Fibroblast of skin of left biceps (primary cell): ENCODE measurements around the gene IL23R.
"Not testable (repeated sequence)": the region's sequence is repeated elsewhere in the genome, so short reads cannot be mapped to it uniquely, and the experiment has no call there.

Experiments
- DNase-seq, 2 experiments: peaks; one replicate each; pipeline ENCODE4 v3.0.0-alpha.2; 2013; ENCODE audit warnings: low read depth in 2 of 2

The IL23R gene

GRCh38 chr1:67166196-67166595, at the start of gene IL23R:
IL23R (plus strand) TSS chr1:67166454; CDS start chr1:67168121, 1,667 bp downstream.
- DNase-seq, result no peak

GRCh38 chr1:67118191-67118590, 48.1 kb upstream of the IL23R start:
- DNase-seq, result no peak

- no peak for DNase-seq
Observed at GRCh38 chr1:67118646-67119045, 47.6 kb upstream of the IL23R start.

GRCh38 chr1:67120855-67121619, 45.2 kb upstream of the IL23R start:
- DNase-seq, result no peak

- DNase-seq, result no peak
Observed at GRCh38 chr1:67124455-67124854, 41.8 kb upstream of the IL23R start.

GRCh38 chr1:67126111-67126746, 40.0 kb upstream of the IL23R start:
- DNase-seq, result no peak

- no peak for DNase-seq
Observed at GRCh38 chr1:67126974-67127373, 39.3 kb upstream of the IL23R start.

- no peak for DNase-seq
Observed at GRCh38 chr1:67130673-67131072, 35.6 kb upstream of the IL23R start.

- no peak for DNase-seq
Observed at GRCh38 chr1:67133177-67133576, 33.1 kb upstream of the IL23R start.

GRCh38 chr1:67134695-67135094, 31.6 kb upstream of the IL23R start, which contains the start of gene C1orf141:
C1orf141 (minus strand) TSS chr1:67134970; CDS start chr1:67127240, 7,730 bp downstream.
- DNase-seq, result no peak

- peak; percentile 88 to 93 for DNase-seq
Observed at GRCh38 chr1:67135354-67135753, 30.9 kb upstream of the IL23R start.

- no peak for DNase-seq
Observed at GRCh38 chr1:67137307-67137753, 28.9 kb upstream of the IL23R start.

- DNase-seq, result no peak
Observed at GRCh38 chr1:67138813-67139499, 27.3 kb upstream of the IL23R start.

GRCh38 chr1:67140460-67140859, 25.8 kb upstream of the IL23R start:
- no peak for DNase-seq

- not testable (repeated sequence) for DNase-seq
Observed at GRCh38 chr1:67141832-67142231, 24.4 kb upstream of the IL23R start.

GRCh38 chr1:67142931-67143330, 23.3 kb upstream of the IL23R start:
- no peak for DNase-seq

GRCh38 chr1:67143966-67144365, 22.3 kb upstream of the IL23R start:
- no peak for DNase-seq

- DNase-seq, result no peak
Observed at GRCh38 chr1:67144696-67145095, 21.6 kb upstream of the IL23R start.

GRCh38 chr1:67146101-67146500, 20.2 kb upstream of the IL23R start:
- DNase-seq, result no peak

- no peak for DNase-seq
Observed at GRCh38 chr1:67146539-67146938, 19.7 kb upstream of the IL23R start.

GRCh38 chr1:67147973-67148372, 18.3 kb upstream of the IL23R start:
- not testable (repeated sequence) for DNase-seq

- no peak for DNase-seq
Observed at GRCh38 chr1:67148516-67149178, 17.6 kb upstream of the IL23R start.
